Dermis microvascular lymphatic vessel endothelial cell (primary cell): ENCODE results near the gene OR2J2. TPM values are rescaled to one million over a fixed set of nuclear protein-coding genes. Genes with fewer than 3 reads are reported as not detected.

Experiments
- total RNA-seq: library from RNA; depleted of rRNA; stranded (reverse); fragments of >200 nt; gene quantifications from 2 replicates; pipeline ENCODE4 v1.2.1, GENCODE V29; 2014

OR2J2 gene
- total RNA-seq, 1 donor from 2014 or later: not detected

Other genes starting within 250 kb of the OR2J2 start
- 39.2 and 59.9 TPM in 2 replicates for gene TRIM27, start 246.9 kb upstream of the OR2J2 start, total RNA-seq
- under 0.01 and 0.13 TPM in 2 replicates for gene ZNF311, start 165.6 kb upstream of the OR2J2 start, total RNA-seq
- not detected in 2 replicates for gene OR2W1, start 125.7 kb upstream of the OR2J2 start, total RNA-seq
- gene OR2B3, start 83.6 kb upstream of the OR2J2 start, total RNA-seq: not detected in 2 replicates
- gene OR2J1, start 71.4 kb upstream of the OR2J2 start, total RNA-seq: not detected in 2 replicates
- gene OR2J3, start 62.8 kb upstream of the OR2J2 start, total RNA-seq: not detected in 2 replicates
- not detected in 2 replicates for gene OR14J1, start 130.8 kb downstream of the OR2J2 start, total RNA-seq
- gene OR5V1, start 198.0 kb downstream of the OR2J2 start, total RNA-seq: not detected in 2 replicates
- not detected in 2 replicates for gene OR12D3, start 204.4 kb downstream of the OR2J2 start, total RNA-seq
- gene OR12D2, start 224.7 kb downstream of the OR2J2 start, total RNA-seq: not detected in 2 replicates
- not detected in 2 replicates for gene OR12D1, start 244.0 kb downstream of the OR2J2 start, total RNA-seq